Right cardiac atrium (tissue), 5 donors: ENCODE measurements around the gene MTG1. TPM values are rescaled to one million over a fixed set of nuclear protein-coding genes. Genes with fewer than 3 reads are reported as not detected.
A peak's percentile ranks its signal among the peaks of the same experiment; 100 is the strongest.
"Not testable (repeated sequence)": the region's sequence is repeated elsewhere in the genome, so short reads cannot be mapped to it uniquely, and the experiment has no call there.

Experiments used
- ATAC-seq, 2 donors: fragments of 200-7000 bp; cut with Tn5 transposase; one replicate each; pipeline versions ENCODE4 v1.8.0 to v1.9.1; 2020; ENCODE audit warnings: moderate library complexity in 2 of 2, mild to moderate bottlenecking in 1 of 2
- DNase-seq, 3 donors: peaks; one replicate each; pipeline ENCODE4 v3.0.0-alpha.2; 2020
- H3K27ac ChIP-seq: one replicate; pipeline ENCODE4 v1.5.1; 2013; ENCODE audit warnings: mild to moderate bottlenecking, low read length, control low read depth, moderate library complexity
- H3K27me3 ChIP-seq: one replicate; pipeline ENCODE4 v1.6.1; 2013; ENCODE audit not compliant: control insufficient read depth, insufficient read depth
- H3K4me1 ChIP-seq: one replicate; pipeline ENCODE4 v1.6.1; 2013; ENCODE audit warnings: low read length; ENCODE audit not compliant: control insufficient read depth, insufficient read depth
- H3K4me3 ChIP-seq: one replicate; pipeline ENCODE4 v1.5.1; 2013; ENCODE audit warnings: low read length, control low read depth
- H3K9me3 ChIP-seq: one replicate; pipeline ENCODE4 v1.6.1; 2013; ENCODE audit warnings: low read length; ENCODE audit not compliant: control insufficient read depth
- WGBS: extraction: QIAGEN DNeasy Blood & Tissue Kit; methylation state at CpG from one replicate; pipeline ENCODE4 v1.1.7; 2013; 5-methylcytosine and 5-hydroxymethylcytosine counted together
- intact Hi-C, 4 donors: fragments of 100-400 bp; cut with DNase I; formaldehyde crosslinking; loops; one replicate each; pipeline versions ENCODE4 v1.11.0 to v1.14.0; 2022 to 2023
- polyA plus RNA-seq: library from polyadenylated mRNA; stranded (reverse); fragments of 200-250 nt; gene quantifications from one replicate; pipeline ENCODE4 v1.2.3, GENCODE V29; 2013
- total RNA-seq, 4 donors: library from RNA; stranded (reverse); fragmentation: NEBNext Ultra II Directional; extraction: Animal tissue kit (Norgen Biotek cat#: 25700); gene quantifications; one replicate each; pipeline ENCODE4 v1.2.1, GENCODE V29; 2021
- donor health status: healthy with polysubstance abuse.
- donor health status: DM: no; HTN: yes; CAD: no.
- donor health status: DM: no; HTN: no; CAD: no.
- donor health status: DM: no; HTN: yes; CAD: no; lungs with severe emphysema.
- donor health status: DM: yes; HTN: yes; CAD: no.

The MTG1 gene
- total and polyA plus RNA-seq, 5 donors: 17.2 to 25.3 (median 21.4) TPM

- no peak for ATAC-seq
- no peak overlapping the region for H3K27ac ChIP-seq
- peak in 1 of 3 donors; percentile 46 for DNase-seq
- no peaks in the 10 kb centered on the region for H3K27me3 ChIP-seq
- no peaks in the 10 kb centered on the region for H3K4me1 ChIP-seq
- H3K4me3 ChIP-seq: no peak overlapping the region
- no peaks in the 10 kb centered on the region for H3K9me3 ChIP-seq
- intact Hi-C loops: no loop called here
- 79% methylated on average over 17 of the region's 17 CpGs for WGBS
Observed at GRCh38 chr10:133359972-133360610, 33.9 kb upstream of the MTG1 start.

- ATAC-seq (no peak), DNase-seq (no peak)
- intact Hi-C loops: no loop called here
- no peaks in the 10 kb centered on the region for H3K9me3 ChIP-seq
- no peaks in the 10 kb centered on the region for H3K4me1 ChIP-seq
- WGBS: 90% methylated on average over 5 of the region's 5 CpGs
- no peaks in the 10 kb centered on the region for H3K27me3 ChIP-seq
- no peak overlapping the region for H3K27ac ChIP-seq
- no peak overlapping the region for H3K4me3 ChIP-seq
Observed at GRCh38 chr10:133361227-133361626, 32.7 kb upstream of the MTG1 start.

GRCh38 chr10:133361773-133362441 is 32.0 kb upstream of the MTG1 start:
- 75% methylated on average over 18 of the region's 18 CpGs for WGBS
- intact Hi-C loops: no loop called here
- no peak for DNase-seq

GRCh38 chr10:133362846-133363245 is 31.1 kb upstream of the MTG1 start:
- Histone ChIP-seq H3K4me1 (no peaks in the 10 kb centered on the region), H3K27ac (no peak overlapping the region), H3K4me3 (no peak overlapping the region), H3K9me3 (no peaks in the 10 kb centered on the region), H3K27me3 (no peaks in the 10 kb centered on the region)
- WGBS: 90% methylated on average over 13 of the region's 13 CpGs
- ATAC-seq (no peak), DNase-seq (peak in 1 of 3 donors; percentile 61)
- intact Hi-C loops: no loop called here

More at GRCh38 chr10:133361773-133362441, 32.0 kb upstream of the MTG1 start:
- Histone ChIP-seq H3K4me1 (no peaks in the 10 kb centered on the region), H3K4me3 (no peak overlapping the region), H3K9me3 (no peaks in the 10 kb centered on the region), H3K27ac (no peak overlapping the region), H3K27me3 (no peaks in the 10 kb centered on the region)
- ATAC-seq: no peak

GRCh38 chr10:133364645-133365431 is 29.1 kb upstream of the MTG1 start:
- H3K27me3 ChIP-seq: no peaks in the 10 kb centered on the region
- intact Hi-C loops: no loop called here
- 78% methylated on average over 29 of the region's 29 CpGs for WGBS
- no peaks in the 10 kb centered on the region for H3K9me3 ChIP-seq
- DNase-seq (peak in 1 of 3 donors; percentile 45), ATAC-seq (no peak)
- no peak overlapping the region for H3K27ac ChIP-seq
- H3K4me1 ChIP-seq: no peaks in the 10 kb centered on the region
- no peak overlapping the region for H3K4me3 ChIP-seq

- ATAC-seq (no peak), DNase-seq (peak in 1 of 3 donors; percentile 12)
- Histone ChIP-seq H3K27me3 (no peaks in the 10 kb centered on the region), H3K4me1 (no peaks in the 10 kb centered on the region), H3K27ac (no peak overlapping the region), H3K9me3 (no peaks in the 10 kb centered on the region), H3K4me3 (no peak overlapping the region)
- 87% methylated on average over 13 of the region's 13 CpGs for WGBS
- intact Hi-C loops: no loop called here
Observed at GRCh38 chr10:133365461-133366129, 28.4 kb upstream of the MTG1 start.

GRCh38 chr10:133366130-133366478 is 27.9 kb upstream of the MTG1 start:
- intact Hi-C loops: no loop called here
- H3K4me3 ChIP-seq: no peak overlapping the region
- ATAC-seq (no peak), DNase-seq (peak in 2 of 3 donors; percentile 29)
- no peaks in the 10 kb centered on the region for H3K9me3 ChIP-seq
- no peak overlapping the region for H3K27ac ChIP-seq
- no peaks in the 10 kb centered on the region for H3K4me1 ChIP-seq
- no peaks in the 10 kb centered on the region for H3K27me3 ChIP-seq
- WGBS: 84% methylated on average over 17 of the region's 17 CpGs

- no peak overlapping the region for H3K27ac ChIP-seq
- 94% methylated on average over 13 of the region's 13 CpGs for WGBS
- H3K9me3 ChIP-seq: no peaks in the 10 kb centered on the region
- intact Hi-C loops: no loop called here
- H3K4me3 ChIP-seq: no peak overlapping the region
- peak in 2 of 3 donors; percentile 29 to 36 for DNase-seq
- no peaks in the 10 kb centered on the region for H3K27me3 ChIP-seq
- no peak for ATAC-seq
- H3K4me1 ChIP-seq: no peaks in the 10 kb centered on the region
Observed at GRCh38 chr10:133366751-133367150, 27.2 kb upstream of the MTG1 start.

- DNase-seq: peak in 1 of 3 donors; percentile 7
- WGBS: 83% methylated on average over 4 of the region's 7 CpGs
- ATAC-seq, H3K9me3 ChIP-seq, H3K4me3 ChIP-seq, H3K27me3 ChIP-seq, H3K4me1 ChIP-seq, intact Hi-C loops, H3K27ac ChIP-seq: not testable (repeated sequence)
Observed at GRCh38 chr10:133367461-133367860, 26.5 kb upstream of the MTG1 start.

- Histone ChIP-seq H3K4me1 (no peaks in the 10 kb centered on the region), H3K27me3 (no peaks in the 10 kb centered on the region), H3K4me3 (no peak overlapping the region), H3K27ac (no peak overlapping the region), H3K9me3 (no peaks in the 10 kb centered on the region)
- WGBS: 90% methylated on average over 7 of the region's 7 CpGs
- peak in 2 of 3 donors; percentile 31 to 33 for DNase-seq
- ATAC-seq: no peak
- intact Hi-C loops: no loop called here
Observed at GRCh38 chr10:133368153-133368552, 25.8 kb upstream of the MTG1 start.
